Gastrocnemius medialis (tissue), 4 donors: ENCODE data around the gene TANC1. TPM values are rescaled to one million over a fixed set of nuclear protein-coding genes. Genes with fewer than 3 reads are reported as not detected.

Source experiments
- ATAC-seq, 2 donors: fragments of 150-250 bp; one replicate each; pipeline ENCODE4 v1.9.1; 2016
- DNase-seq, 2 donors: peaks; one replicate each; pipeline ENCODE4 v3.0.0-alpha.2; 2019
- H3K27ac ChIP-seq, 4 donors: fragments of 200-600 bp; sonication (generic); 1 replicate in 1 of 4; 2 replicates in 3 of 4; pipeline ENCODE4 v1.5.1; 2016 to 2018; ENCODE audit warnings: mild to moderate bottlenecking in 2 of 4, moderate library complexity in 1 of 4
- H3K27me3 ChIP-seq, 3 donors: fragments of 200-600 bp; sonication (generic) in 2 of 3; 1 replicate in 1 of 3; 2 replicates in 2 of 3; pipeline versions ENCODE4 v1.5.1 to v1.6.0; 2016 to 2019; ENCODE audit warnings: mild to moderate bottlenecking in 1 of 3, moderate library complexity in 1 of 3
- H3K36me3 ChIP-seq, 2 donors: fragments of 200-600 bp; sonication (generic) in 1 of 2; one replicate each; pipeline ENCODE4 v1.5.1; 2017 to 2018
- H3K4me1 ChIP-seq, 2 donors: fragments of 200-600 bp; sonication (generic) in 1 of 2; one replicate each; pipeline ENCODE4 v1.5.1; 2016 to 2017; ENCODE audit warnings: mild to moderate bottlenecking in 2 of 2
- H3K4me3 ChIP-seq, 4 donors: fragments of 200-600 bp; sonication (generic) in 3 of 4; 1 replicate in 1 of 4; 2 replicates in 3 of 4; pipeline ENCODE4 v1.5.1; 2016 to 2019; ENCODE audit warnings: mild to moderate bottlenecking in 2 of 4
- H3K9me3 ChIP-seq, 3 donors: fragments of 200-600 bp; sonication (generic) in 2 of 3; 1 replicate in 1 of 3; 2 replicates in 2 of 3; pipeline ENCODE4 v1.5.1; 2016 to 2019
- POLR2A ChIP-seq, 2 donors: fragments of 450-650 bp; IDR thresholded peaks; one replicate each; pipeline ENCODE4 v1.6.1; 2017; ENCODE audit warnings: antibody characterized with exemption in 2 of 2, mild to moderate bottlenecking in 2 of 2, moderate library complexity in 2 of 2
- in situ Hi-C, 4 donors: fragments of 200-750 bp; cut with MboI; loops; one replicate each; pipeline versions ENCODE4 v1.15.0 to v1.8.0; 2017; ENCODE audit warnings: low sequenced_read_pairs in 4 of 4
- intact Hi-C: fragments of 100-400 bp; cut with DNase I; formaldehyde crosslinking; loops from one replicate; pipeline ENCODE4 v1.15.1; 2023; ENCODE audit warnings: low total_unique reads
- total RNA-seq, 4 donors: library from RNA; depleted of rRNA; stranded (reverse); fragments of >200 nt; gene quantifications; one replicate each; pipeline versions ENCODE4 v1.1.0 to v1.2.3, GENCODE V29; 2016
- TF ChIP-seq, protein P1 (sequence below), 5 experiments: fragments of 450-650 bp in 3 of 5; fragments of 200-600 bp in 2 of 5; sonication (generic) in 2 of 5; IDR thresholded peaks in 4 of 5; conservative IDR thresholded peaks in 1 of 5; 1 replicate in 4 of 5; 2 replicates in 1 of 5; pipeline ENCODE4 v1.5.1; 2016 to 2019; ENCODE audit warnings: antibody characterized with exemption in 5 of 5, mild to moderate bottlenecking in 3 of 5, moderate library complexity in 3 of 5

Gene TANC1
- total RNA-seq, 4 donors from 2014 or later = 5.1 to 9.9 (median 5.4) TPM

DNA sequence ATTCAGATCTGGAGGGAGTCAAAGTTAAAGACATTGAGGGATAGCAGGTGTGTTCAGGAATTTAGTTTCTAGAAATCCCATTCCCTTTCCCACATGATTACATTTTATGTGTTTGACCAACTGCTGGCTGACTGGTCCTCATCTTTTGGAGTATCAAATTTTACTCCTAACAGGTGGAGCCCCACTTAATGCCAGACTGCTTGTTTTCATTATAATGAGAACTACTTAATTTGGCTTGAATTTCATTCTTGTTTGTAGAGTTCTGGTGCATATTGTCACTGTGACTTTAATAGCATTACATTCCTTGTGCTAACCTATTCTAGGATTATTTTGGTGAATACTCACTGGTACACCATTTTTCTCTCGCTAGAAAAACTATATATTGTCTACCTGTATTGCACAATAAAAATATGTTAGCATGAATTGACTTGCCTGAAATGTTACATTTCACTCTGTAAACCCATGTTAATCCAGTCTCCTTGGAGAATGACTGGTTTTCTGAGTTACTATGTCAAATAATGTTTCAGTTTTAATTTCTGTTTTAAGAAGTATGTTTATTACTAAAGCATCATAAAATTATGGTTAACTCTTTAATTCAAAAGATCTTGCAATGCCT is 98.2 kb downstream of the TANC1 start:
- ATAC-seq (no peak), DNase-seq (no peak)
- Histone ChIP-seq H3K36me3 (no peaks in the 10 kb centered on the region), H3K9me3 (no peaks in the 10 kb centered on the region), H3K27me3 (no peaks in the 10 kb centered on the region), H3K4me3 (no peak overlapping the region), H3K4me1 (peaks cover 0 to 13% of the 10 kb centered on the region in 2 donors), H3K27ac (no peak overlapping the region)
- intact Hi-C loops = no loop called here
- in situ Hi-C loops = no loop called here
- TF ChIP-seq, protein P1, sequence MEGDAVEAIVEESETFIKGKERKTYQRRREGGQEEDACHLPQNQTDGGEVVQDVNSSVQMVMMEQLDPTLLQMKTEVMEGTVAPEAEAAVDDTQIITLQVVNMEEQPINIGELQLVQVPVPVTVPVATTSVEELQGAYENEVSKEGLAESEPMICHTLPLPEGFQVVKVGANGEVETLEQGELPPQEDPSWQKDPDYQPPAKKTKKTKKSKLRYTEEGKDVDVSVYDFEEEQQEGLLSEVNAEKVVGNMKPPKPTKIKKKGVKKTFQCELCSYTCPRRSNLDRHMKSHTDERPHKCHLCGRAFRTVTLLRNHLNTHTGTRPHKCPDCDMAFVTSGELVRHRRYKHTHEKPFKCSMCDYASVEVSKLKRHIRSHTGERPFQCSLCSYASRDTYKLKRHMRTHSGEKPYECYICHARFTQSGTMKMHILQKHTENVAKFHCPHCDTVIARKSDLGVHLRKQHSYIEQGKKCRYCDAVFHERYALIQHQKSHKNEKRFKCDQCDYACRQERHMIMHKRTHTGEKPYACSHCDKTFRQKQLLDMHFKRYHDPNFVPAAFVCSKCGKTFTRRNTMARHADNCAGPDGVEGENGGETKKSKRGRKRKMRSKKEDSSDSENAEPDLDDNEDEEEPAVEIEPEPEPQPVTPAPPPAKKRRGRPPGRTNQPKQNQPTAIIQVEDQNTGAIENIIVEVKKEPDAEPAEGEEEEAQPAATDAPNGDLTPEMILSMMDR (IDR thresholded peaks at IDR 0.05 in 4 of 5, conservative IDR thresholded peaks at IDR 0.05 in 1 of 5) = no peak
- TF ChIP-seq POLR2A (IDR thresholded peaks at IDR 0.05) = no peak

DNA sequence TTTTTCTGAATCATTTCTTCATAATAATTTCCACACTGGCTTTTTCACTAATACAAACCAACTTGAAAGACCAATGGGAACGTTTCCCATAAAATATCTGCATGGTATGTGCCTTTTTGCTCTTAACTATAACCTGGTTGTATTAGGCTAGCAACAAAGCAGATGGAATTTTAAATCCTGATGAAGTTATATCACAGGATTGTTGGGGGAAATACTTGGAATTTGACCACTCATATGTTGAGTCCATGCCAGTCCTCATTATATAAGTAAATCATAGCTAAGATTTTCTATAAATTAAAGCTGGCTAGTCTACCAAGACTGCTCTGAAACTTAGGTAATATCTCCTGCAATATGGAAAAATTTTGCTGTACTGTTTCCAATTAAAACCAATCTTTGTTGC is 99.5 kb downstream of the TANC1 start:
- no peak for ATAC-seq
- H3K4me3 ChIP-seq = no peak overlapping the region
- H3K27ac ChIP-seq = no peak overlapping the region
- in situ Hi-C loops (no loop called here), intact Hi-C loops (no loop called here)
- H3K9me3 ChIP-seq = no peaks in the 10 kb centered on the region
- no peaks in the 10 kb centered on the region for H3K36me3 ChIP-seq
- H3K4me1 ChIP-seq = peaks cover 0 to 13% of the 10 kb centered on the region in 2 donors
- no peaks in the 10 kb centered on the region for H3K27me3 ChIP-seq
- DNase-seq = no peak
- no peak for TF ChIP-seq POLR2A (IDR thresholded peaks at IDR 0.05)
- TF ChIP-seq, protein P1 (IDR thresholded peaks at IDR 0.05 in 4 of 5, conservative IDR thresholded peaks at IDR 0.05 in 1 of 5) = no peak

DNA sequence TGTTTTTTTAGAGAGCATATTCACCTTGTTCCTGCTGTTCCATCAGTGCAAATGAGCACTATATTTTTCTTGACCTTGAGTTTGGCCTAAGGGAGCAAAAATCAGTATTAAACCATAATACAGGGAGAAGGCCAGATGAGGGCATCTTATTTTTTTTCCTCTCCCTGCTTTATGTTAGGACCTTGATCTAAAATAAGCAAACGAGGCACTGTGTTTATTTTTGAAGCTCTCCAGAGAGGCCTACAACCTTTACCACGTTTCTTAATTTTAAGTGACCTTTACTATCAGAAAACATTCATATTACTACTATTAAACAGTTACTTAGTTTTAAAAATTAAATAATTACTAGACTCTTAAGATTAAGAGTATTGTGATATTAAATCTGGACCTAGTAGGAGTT is 100.8 kb downstream of the TANC1 start:
- Histone ChIP-seq H3K4me1 (peaks cover 0 to 13% of the 10 kb centered on the region in 2 donors), H3K4me3 (no peak overlapping the region), H3K27me3 (no peaks in the 10 kb centered on the region), H3K27ac (no peak overlapping the region), H3K36me3 (no peaks in the 10 kb centered on the region), H3K9me3 (no peaks in the 10 kb centered on the region)
- in situ Hi-C loops = no loop called here
- ATAC-seq (no peak), DNase-seq (no peak)
- TF ChIP-seq, protein P1 (IDR thresholded peaks at IDR 0.05 in 4 of 5, conservative IDR thresholded peaks at IDR 0.05 in 1 of 5) = no peak
- TF ChIP-seq POLR2A (IDR thresholded peaks at IDR 0.05) = no peak
- intact Hi-C loops = no loop called here

DNA sequence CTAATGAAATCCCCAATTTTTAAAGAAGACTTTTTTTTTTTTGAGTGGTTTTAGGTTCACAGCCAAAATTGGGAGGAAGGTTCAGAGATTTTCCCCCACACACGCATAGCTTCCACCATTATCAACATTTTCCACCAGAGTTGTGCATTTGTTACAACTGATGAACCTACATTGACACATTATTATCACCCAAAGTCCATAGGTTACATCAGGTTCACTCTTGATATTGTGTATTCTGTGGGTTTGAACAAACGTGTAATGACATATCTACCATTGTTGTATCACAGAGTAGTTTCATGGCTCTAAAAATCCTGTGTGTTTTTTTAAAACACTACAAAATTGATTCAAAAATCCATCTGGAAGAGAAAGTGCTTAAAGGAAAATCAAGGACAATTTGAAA is 101.8 kb downstream of the TANC1 start:
- Histone ChIP-seq H3K36me3 (no peaks in the 10 kb centered on the region), H3K9me3 (no peaks in the 10 kb centered on the region), H3K27ac (no peak overlapping the region), H3K27me3 (no peaks in the 10 kb centered on the region), H3K4me1 (peaks cover 0 to 12% of the 10 kb centered on the region in 2 donors), H3K4me3 (no peak overlapping the region)
- no peak for DNase-seq
- intact Hi-C loops (no loop called here), in situ Hi-C loops (no loop called here)
- TF ChIP-seq POLR2A (IDR thresholded peaks at IDR 0.05) = no peak
- TF ChIP-seq, protein P1 (IDR thresholded peaks at IDR 0.05 in 4 of 5, conservative IDR thresholded peaks at IDR 0.05 in 1 of 5) = no peak
- ATAC-seq = no peak
